Trophoblast cell (in vitro differentiated cells and primary cell): ENCODE data around the gene UBQLN4.

Experiments used
- DNase-seq, 2 donors: peaks; one replicate each; pipeline ENCODE4 v3.0.0-alpha.2; 2016
- H2AFZ ChIP-seq: 2 replicates; pipeline ENCODE4 v1.6.1; 2013; ENCODE audit warnings: low read length, moderate library complexity, mild to moderate bottlenecking; ENCODE audit not compliant: insufficient read depth, poor library complexity
- H2AK5ac ChIP-seq: 2 replicates; pipeline ENCODE4 v1.6.1; 2013; ENCODE audit warnings: mild to moderate bottlenecking, low read length
- H2BK120ac ChIP-seq: 2 replicates; pipeline ENCODE4 v1.6.1; 2013; ENCODE audit warnings: low read length, mild to moderate bottlenecking, moderate library complexity; ENCODE audit not compliant: insufficient read depth, poor library complexity
- H2BK12ac ChIP-seq: 2 replicates; pipeline ENCODE4 v1.6.1; 2013; ENCODE audit warnings: mild to moderate bottlenecking, low read length, moderate library complexity
- H2BK5ac ChIP-seq: 2 replicates; pipeline ENCODE4 v1.6.1; 2013; ENCODE audit warnings: low read length, low read depth, moderate library complexity, mild to moderate bottlenecking; ENCODE audit not compliant: poor library complexity
- H3K14ac ChIP-seq: 2 replicates; pipeline ENCODE4 v1.6.1; 2013; ENCODE audit warnings: mild to moderate bottlenecking, low read length
- H3K18ac ChIP-seq: 2 replicates; pipeline ENCODE4 v1.6.1; 2013; ENCODE audit warnings: mild to moderate bottlenecking, low read length
- H3K23ac ChIP-seq: 2 replicates; pipeline ENCODE4 v1.6.1; 2013; ENCODE audit warnings: low read length
- H3K27ac ChIP-seq: 2 replicates; pipeline ENCODE4 v1.5.1; 2013; ENCODE audit warnings: low read depth, mild to moderate bottlenecking, inconsistent platforms, low read length, moderate library complexity
- H3K27me3 ChIP-seq: 2 replicates; pipeline ENCODE4 v1.6.1; 2013; ENCODE audit warnings: inconsistent platforms, mild to moderate bottlenecking, low read length, moderate library complexity; ENCODE audit not compliant: insufficient read depth
- H3K36me3 ChIP-seq, 2 experiments: 1 replicate in 1 of 2; 2 replicates in 1 of 2; pipeline ENCODE4 v1.6.1; 2013; ENCODE audit warnings: low read length in 2 of 2, mild to moderate bottlenecking in 2 of 2, moderate library complexity in 1 of 2; ENCODE audit not compliant: insufficient read depth in 2 of 2, control insufficient read depth in 1 of 2
- H3K4ac ChIP-seq: 2 replicates; pipeline ENCODE4 v1.6.1; 2013; ENCODE audit warnings: low read depth, mild to moderate bottlenecking, low read length, moderate library complexity
- H3K4me1 ChIP-seq, 2 experiments: 1 replicate in 1 of 2; 2 replicates in 1 of 2; pipeline ENCODE4 v1.6.1; 2013; ENCODE audit warnings: low read length in 2 of 2, mild to moderate bottlenecking in 2 of 2, moderate library complexity in 1 of 2; ENCODE audit not compliant: insufficient read depth in 2 of 2, control insufficient read depth in 1 of 2
- H3K4me2 ChIP-seq: 2 replicates; pipeline ENCODE4 v1.6.1; 2013; ENCODE audit warnings: inconsistent platforms, mild to moderate bottlenecking, low read length, moderate library complexity
- H3K4me3 ChIP-seq: 2 replicates; pipeline ENCODE4 v1.5.1; 2013; ENCODE audit warnings: mild to moderate bottlenecking, low read depth, low read length, inconsistent platforms
- H3K79me1 ChIP-seq: one replicate; pipeline ENCODE4 v1.6.1; 2013; ENCODE audit warnings: low read length
- H3K79me2 ChIP-seq: 2 replicates; pipeline ENCODE4 v1.6.1; 2013; ENCODE audit warnings: low read length, mild to moderate bottlenecking; ENCODE audit not compliant: control insufficient read depth, insufficient read depth, poor library complexity
- H3K9ac ChIP-seq: 2 replicates; pipeline ENCODE4 v1.6.1; 2013; ENCODE audit warnings: mild to moderate bottlenecking, low read length
- H3K9me3 ChIP-seq: 2 replicates; pipeline ENCODE4 v1.6.1; 2013; ENCODE audit warnings: low read depth, mild to moderate bottlenecking, control low read depth, inconsistent platforms, low read length; ENCODE audit not compliant: insufficient read depth
- H4K12ac ChIP-seq: 2 replicates; pipeline ENCODE4 v1.6.1; 2013; ENCODE audit warnings: low read depth, mild to moderate bottlenecking, low read length, moderate library complexity
- H4K8ac ChIP-seq: 2 replicates; pipeline ENCODE4 v1.6.1; 2013; ENCODE audit warnings: low read depth, mild to moderate bottlenecking, low read length, moderate library complexity
- H4K91ac ChIP-seq: one replicate; pipeline ENCODE4 v1.6.1; 2013; ENCODE audit warnings: low read depth, mild to moderate bottlenecking, low read length, moderate library complexity
- WGBS: extraction: QIAGEN DNeasy Blood & Tissue Kit; methylation state at CpG from one replicate; pipeline ENCODE4 v1.1.7; 2013; ENCODE audit warnings: missing lambda C conversion rate; ENCODE audit not compliant: insufficient read length, insufficient coverage; ENCODE audit errors: extremely low coverage; 5-methylcytosine and 5-hydroxymethylcytosine counted together

The UBQLN4 gene

DNA sequence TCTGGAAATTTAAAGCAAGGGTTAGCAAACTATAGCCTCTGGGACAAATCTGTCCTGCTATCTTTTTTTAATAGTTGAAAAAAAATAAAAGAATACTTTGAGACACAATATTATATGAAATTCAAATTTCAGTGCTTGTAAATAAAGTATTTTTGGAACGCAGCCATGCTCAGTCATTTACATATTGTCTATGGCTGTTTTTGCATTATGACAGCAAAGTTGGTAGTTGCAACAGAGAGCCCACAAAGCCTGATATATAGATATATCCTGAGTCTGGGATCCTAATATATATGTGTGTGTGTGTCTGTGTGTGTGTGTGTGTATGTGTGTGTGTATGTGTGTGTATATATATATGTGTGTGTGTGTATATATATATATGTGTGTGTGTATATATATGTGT, 53.6 kb downstream of the UBQLN4 start:
- Histone ChIP-seq H3K18ac (no peak overlapping the region), H4K91ac (no peak overlapping the region), H3K79me2 (no peaks in the 10 kb centered on the region), H2BK120ac (no peak overlapping the region), H2BK12ac (no peak overlapping the region), H3K9me3 (no peaks in the 10 kb centered on the region), H4K8ac (no peak overlapping the region), H3K4me1 (no peaks in the 10 kb centered on the region), H4K12ac (no peak overlapping the region), H3K4me2 (no peak overlapping the region), H3K14ac (no peak overlapping the region), H2AFZ (no peak overlapping the region), H3K27me3 (no peaks in the 10 kb centered on the region), H3K27ac (no peak overlapping the region), H3K36me3 (no peaks in the 10 kb centered on the region), H3K4ac (no peak overlapping the region), H2BK5ac (no peak overlapping the region), H2AK5ac (no peak overlapping the region), H3K9ac (no peak overlapping the region), H3K79me1 (no peaks in the 10 kb centered on the region), H3K4me3 (no peak overlapping the region), H3K23ac (no peak overlapping the region)
- no CpG with 5 or more reads among the region's 1 CpG for WGBS
- no peak for DNase-seq

DNA sequence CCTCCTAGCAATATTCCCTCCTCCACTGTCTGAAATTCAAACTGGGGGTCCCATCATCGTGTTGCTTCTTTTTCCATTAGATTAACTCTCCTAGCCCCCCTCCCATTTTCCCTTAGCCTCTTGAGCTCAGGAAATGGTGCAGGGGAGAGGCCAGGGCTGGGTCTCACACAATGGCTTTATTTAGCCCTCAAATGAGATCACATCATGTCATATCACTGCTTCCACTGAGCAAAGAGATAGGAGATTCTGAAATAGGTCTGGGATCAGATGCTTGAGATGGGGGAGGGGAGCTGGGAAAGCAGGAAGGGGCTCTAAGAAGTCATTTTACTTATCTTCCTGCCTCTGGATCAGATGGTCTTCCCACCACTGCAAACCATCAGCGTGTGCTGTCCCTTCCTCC, 57.4 kb downstream of the UBQLN4 start:
- H4K12ac ChIP-seq: no peak overlapping the region
- no peaks in the 10 kb centered on the region for H3K36me3 ChIP-seq
- H3K79me1 ChIP-seq: no peaks in the 10 kb centered on the region
- no peak overlapping the region for H2BK12ac ChIP-seq
- no peaks in the 10 kb centered on the region for H3K79me2 ChIP-seq
- no peaks in the 10 kb centered on the region for H3K9me3 ChIP-seq
- H3K14ac ChIP-seq: no peak overlapping the region
- no peak overlapping the region for H3K4me2 ChIP-seq
- no peak overlapping the region for H4K91ac ChIP-seq
- no peak overlapping the region for H4K8ac ChIP-seq
- no peaks in the 10 kb centered on the region for H3K4me1 ChIP-seq
- no peak overlapping the region for H2BK120ac ChIP-seq
- no peak overlapping the region for H2AFZ ChIP-seq
- WGBS: no CpG with 5 or more reads among the region's 2 CpGs
- H3K23ac ChIP-seq: no peak overlapping the region
- no peak for DNase-seq
- H3K18ac ChIP-seq: no peak overlapping the region
- H3K4ac ChIP-seq: no peak overlapping the region
- H3K27ac ChIP-seq: no peak overlapping the region
- H2AK5ac ChIP-seq: no peak overlapping the region
- peaks cover 2% of the 10 kb centered on the region for H3K27me3 ChIP-seq
- no peak overlapping the region for H3K4me3 ChIP-seq
- no peak overlapping the region for H3K9ac ChIP-seq
- no peak overlapping the region for H2BK5ac ChIP-seq

DNA sequence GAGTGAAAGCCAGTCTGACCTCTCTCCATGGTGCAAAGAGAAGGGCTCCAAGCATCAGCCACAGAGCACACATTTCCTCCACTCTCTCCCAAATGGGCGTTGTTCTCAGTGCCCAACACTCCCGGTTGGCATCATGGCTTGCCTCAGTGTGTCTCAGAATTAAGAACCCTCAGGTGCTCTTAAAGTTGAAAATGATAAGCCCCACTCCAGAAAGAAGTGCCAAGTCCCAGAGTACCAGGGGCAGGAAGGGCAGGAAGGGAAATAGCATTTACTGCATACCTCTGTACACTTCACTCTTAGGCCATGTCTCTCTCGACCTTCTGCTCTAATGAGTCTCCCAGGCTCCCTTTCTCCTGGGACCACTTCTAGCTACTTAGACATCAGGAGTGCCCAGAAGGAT, 60.0 kb downstream of the UBQLN4 start:
- peaks cover 2% of the 10 kb centered on the region for H3K27me3 ChIP-seq
- no peak overlapping the region for H4K12ac ChIP-seq
- no peak overlapping the region for H3K18ac ChIP-seq
- no peak overlapping the region for H3K4me2 ChIP-seq
- H3K79me2 ChIP-seq: no peaks in the 10 kb centered on the region
- no peak overlapping the region for H4K8ac ChIP-seq
- no peak overlapping the region for H3K23ac ChIP-seq
- no peaks in the 10 kb centered on the region for H3K4me1 ChIP-seq
- H3K27ac ChIP-seq: no peak overlapping the region
- H2AFZ ChIP-seq: no peak overlapping the region
- no peak overlapping the region for H3K14ac ChIP-seq
- H3K79me1 ChIP-seq: no peaks in the 10 kb centered on the region
- H3K9me3 ChIP-seq: no peaks in the 10 kb centered on the region
- H3K36me3 ChIP-seq: no peaks in the 10 kb centered on the region
- no peak overlapping the region for H3K4me3 ChIP-seq
- no peak overlapping the region for H2BK120ac ChIP-seq
- H2BK5ac ChIP-seq: no peak overlapping the region
- H2AK5ac ChIP-seq: no peak overlapping the region
- H2BK12ac ChIP-seq: no peak overlapping the region
- H3K4ac ChIP-seq: no peak overlapping the region
- H3K9ac ChIP-seq: no peak overlapping the region
- WGBS: no CpG with 5 or more reads among the region's 3 CpGs
- H4K91ac ChIP-seq: no peak overlapping the region
- DNase-seq: no peak

DNA sequence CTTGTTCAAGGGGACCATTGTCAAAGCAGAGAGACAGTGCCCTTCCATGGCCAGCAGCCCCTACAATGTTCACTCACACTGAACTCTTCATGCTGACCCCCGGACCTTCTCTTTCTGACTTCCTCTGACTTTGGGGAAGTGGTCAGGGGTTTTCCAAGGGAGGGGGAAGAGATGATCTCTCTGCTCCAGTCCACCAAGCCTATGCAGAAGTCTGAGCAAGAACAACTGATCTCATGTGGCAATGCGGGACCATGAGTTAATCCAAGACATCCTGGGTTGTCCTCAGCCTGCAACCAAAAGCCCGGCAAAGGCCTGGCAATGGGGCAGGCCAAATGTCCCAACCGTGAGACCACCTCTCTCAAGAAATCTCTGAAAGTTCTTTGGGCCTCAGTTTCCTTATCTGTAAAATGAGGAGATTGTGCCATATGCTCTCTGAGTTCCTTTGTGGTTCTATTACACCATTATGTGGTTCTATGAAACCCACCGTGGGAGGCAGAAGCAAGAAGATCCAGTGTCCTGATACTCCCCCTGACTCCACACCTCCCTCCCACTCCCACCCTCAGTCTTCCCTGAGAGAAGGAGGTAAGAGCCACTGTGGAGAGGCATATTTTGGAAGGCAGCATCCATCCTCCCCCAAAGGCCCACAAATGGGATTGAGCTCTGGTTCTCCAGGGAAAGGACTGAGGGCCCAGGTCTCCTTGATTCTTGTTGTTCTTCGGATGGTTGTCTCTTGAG, 63.4 kb downstream of the UBQLN4 start:
- DNase-seq: peak in 1 of 2 donors; percentile 35
- Histone ChIP-seq H3K27me3 (peaks cover 2% of the 10 kb centered on the region), H3K36me3 (no peaks in the 10 kb centered on the region), H4K91ac (no peak overlapping the region), H3K79me1 (no peaks in the 10 kb centered on the region), H3K14ac (no peak overlapping the region), H3K4me1 (no peaks in the 10 kb centered on the region), H2BK12ac (no peak overlapping the region), H4K8ac (no peak overlapping the region), H3K4ac (no peak overlapping the region), H2BK120ac (no peak overlapping the region), H3K4me3 (no peak overlapping the region), H3K23ac (no peak overlapping the region), H3K79me2 (no peaks in the 10 kb centered on the region), H2AFZ (no peak overlapping the region), H3K18ac (no peak overlapping the region), H3K4me2 (no peak overlapping the region), H2AK5ac (no peak overlapping the region), H4K12ac (no peak overlapping the region), H3K9ac (no peak overlapping the region), H3K27ac (no peak overlapping the region), H2BK5ac (no peak overlapping the region), H3K9me3 (no peaks in the 10 kb centered on the region)
- no CpG with 5 or more reads among the region's 6 CpGs for WGBS
